WTC11 (cell line): ENCODE measurements around the gene TBX2. TPM values are rescaled to one million over a fixed set of nuclear protein-coding genes. Genes with fewer than 3 reads are reported as not detected.

Experiments used
- ATAC-seq: fragments of 200-7000 bp; cut with Tn5 transposase; 2 replicates; pipeline ENCODE4 v1.10.0; 2021; ENCODE audit warnings: mild to moderate bottlenecking, moderate library complexity
- CTCF ChIA-PET: fragments of 300-600 bp; sonication (Branson Sonifier 250); formaldehyde crosslinking; loops from one replicate; lab custom pipeline; 2021; ENCODE audit warnings: antibody characterized with exemption; lab: Charles Lee
- POLR2A ChIA-PET: fragments of 350-600 bp; sonication (Branson Sonifier 250); formaldehyde crosslinking; loops from one replicate; lab custom pipeline; 2021; ENCODE audit warnings: antibody characterized with exemption; lab: Charles Lee
- DNase-seq: peaks from one replicate; pipeline ENCODE4 v3.0.0; 2021; ENCODE audit warnings: low spot score
- H3K27ac Mint-ChIP-seq: 2 replicates; pipeline ENCODE4 v1.8.0; 2021; ENCODE audit warnings: mixed read lengths
- H3K27me3 Mint-ChIP-seq: 2 replicates; pipeline ENCODE4 v1.8.0; 2021; ENCODE audit warnings: low read depth, mild to moderate bottlenecking, moderate library complexity, mixed read lengths
- H3K36me3 Mint-ChIP-seq: 2 replicates; pipeline ENCODE4 v1.8.0; 2021; ENCODE audit warnings: mixed read lengths
- H3K4me1 Mint-ChIP-seq: 2 replicates; pipeline ENCODE4 v1.8.0; 2022; ENCODE audit warnings: mixed read lengths
- H3K4me3 Mint-ChIP-seq: 2 replicates; pipeline ENCODE4 v1.8.0; 2021; ENCODE audit warnings: mild to moderate bottlenecking, moderate library complexity, mixed read lengths
- H3K9me3 Mint-ChIP-seq: 2 replicates; pipeline ENCODE4 v1.8.0; 2021; ENCODE audit warnings: mixed read lengths
- E2F1 ChIP-seq: sonication (generic); formaldehyde crosslinking; IDR thresholded peaks from 2 replicates; pipeline ENCODE4 v1.8.0; 2022; ENCODE audit warnings: mild to moderate bottlenecking, missing genetic modification reagents
- E2F4 ChIP-seq: sonication (generic); formaldehyde crosslinking; IDR thresholded peaks from 2 replicates; pipeline ENCODE4 v1.8.1; 2022; ENCODE audit warnings: low read depth, mild to moderate bottlenecking, moderate library complexity, missing genetic modification reagents, borderline replicate concordance
- E2F5 ChIP-seq: sonication (generic); formaldehyde crosslinking; IDR thresholded peaks from 2 replicates; pipeline ENCODE4 v1.8.1; 2022; ENCODE audit warnings: mild to moderate bottlenecking, moderate library complexity, missing genetic modification reagents
- ESRRA ChIP-seq: sonication (generic); formaldehyde crosslinking; IDR thresholded peaks from 2 replicates; pipeline ENCODE4 v1.8.1; 2022; ENCODE audit warnings: mild to moderate bottlenecking, missing genetic modification reagents, borderline replicate concordance
- FOXP1 ChIP-seq: sonication (generic); formaldehyde crosslinking; IDR thresholded peaks from 2 replicates; pipeline ENCODE4 v1.8.0; 2022; ENCODE audit warnings: missing genetic modification reagents, mild to moderate bottlenecking, moderate library complexity, borderline replicate concordance
- MYBL2 ChIP-seq: sonication (generic); formaldehyde crosslinking; IDR thresholded peaks from 2 replicates; pipeline ENCODE4 v1.8.1; 2023; ENCODE audit warnings: mild to moderate bottlenecking, moderate library complexity, missing genetic modification reagents
- NFATC4 ChIP-seq: fragments of 250-450 bp; sonication (Bioruptor Pico); IDR thresholded peaks from 2 replicates; pipeline ENCODE4 v1.9.0; 2021; ENCODE audit warnings: mild to moderate bottlenecking
- NR2C2 ChIP-seq: sonication (generic); formaldehyde crosslinking; IDR thresholded peaks from 2 replicates; pipeline ENCODE4 v1.8.0; 2022; ENCODE audit warnings: mild to moderate bottlenecking, missing genetic modification reagents
- OVOL2 ChIP-seq: fragments of 250-450 bp; sonication (Bioruptor Pico); IDR thresholded peaks from 2 replicates; pipeline ENCODE4 v1.9.0; 2021; ENCODE audit warnings: mild to moderate bottlenecking, borderline replicate concordance
- SP1 ChIP-seq: sonication (generic); formaldehyde crosslinking; conservative IDR thresholded peaks from 2 replicates; pipeline ENCODE4 v1.8.1; 2022; ENCODE audit warnings: missing genetic modification reagents
- STAT6 ChIP-seq: sonication (generic); formaldehyde crosslinking; conservative IDR thresholded peaks from 2 replicates; pipeline ENCODE4 v1.8.1; 2023; ENCODE audit warnings: mild to moderate bottlenecking, low read depth, missing genetic modification reagents, moderate library complexity
- TCF7 ChIP-seq: sonication (generic); formaldehyde crosslinking; IDR thresholded peaks from 2 replicates; pipeline ENCODE4 v1.8.0; 2022; ENCODE audit warnings: mild to moderate bottlenecking, low read depth, missing genetic modification reagents, moderate library complexity
- ZBTB21 ChIP-seq: sonication (generic); formaldehyde crosslinking; IDR thresholded peaks from 2 replicates; pipeline ENCODE4 v1.8.1; 2023; ENCODE audit warnings: mild to moderate bottlenecking, missing genetic modification reagents, borderline replicate concordance
- ZBTB43 ChIP-seq: sonication (generic); formaldehyde crosslinking; IDR thresholded peaks from 2 replicates; pipeline ENCODE4 v1.8.1; 2023; ENCODE audit warnings: mild to moderate bottlenecking, missing genetic modification reagents
- ZNF121 ChIP-seq: sonication (generic); formaldehyde crosslinking; IDR thresholded peaks from 2 replicates; pipeline ENCODE4 v1.8.0; 2023; ENCODE audit warnings: missing genetic modification reagents
- ZNF423 ChIP-seq: fragments of 250-450 bp; sonication (Bioruptor Pico); IDR thresholded peaks from 2 replicates; pipeline ENCODE4 v2.1.2; 2022; ENCODE audit warnings: mild to moderate bottlenecking, moderate library complexity
- total RNA-seq: library from RNA; stranded (reverse); gene quantifications from 3 replicates; pipeline ENCODE4 v1.2.3, GENCODE V29; 2021
- TF ChIP-seq, protein P1 (sequence below): fragments of 250-450 bp; sonication (Bioruptor Pico); IDR thresholded peaks from 2 replicates; pipeline ENCODE4 v1.9.0; 2021; ENCODE audit warnings: moderate library complexity, mild to moderate bottlenecking, inconsistent platforms, borderline replicate concordance
- TF ChIP-seq, protein P2 (sequence below): sonication (generic); formaldehyde crosslinking; IDR thresholded peaks from 2 replicates; pipeline ENCODE4 v1.8.1; 2023; ENCODE audit warnings: mild to moderate bottlenecking, missing genetic modification reagents, moderate library complexity
- TF ChIP-seq, protein P3 (sequence below): sonication (generic); formaldehyde crosslinking; conservative IDR thresholded peaks from 2 replicates; pipeline ENCODE4 v1.8.1; 2022; ENCODE audit warnings: mild to moderate bottlenecking, missing genetic modification reagents
- TF ChIP-seq, protein P4 (sequence below): sonication (generic); formaldehyde crosslinking; IDR thresholded peaks from 2 replicates; pipeline ENCODE4 v1.8.1; 2023; ENCODE audit warnings: mild to moderate bottlenecking, moderate library complexity, missing genetic modification reagents

Gene TBX2
- total RNA-seq, 1 experiment from 2014 or later, result 0.09 TPM

DNA sequence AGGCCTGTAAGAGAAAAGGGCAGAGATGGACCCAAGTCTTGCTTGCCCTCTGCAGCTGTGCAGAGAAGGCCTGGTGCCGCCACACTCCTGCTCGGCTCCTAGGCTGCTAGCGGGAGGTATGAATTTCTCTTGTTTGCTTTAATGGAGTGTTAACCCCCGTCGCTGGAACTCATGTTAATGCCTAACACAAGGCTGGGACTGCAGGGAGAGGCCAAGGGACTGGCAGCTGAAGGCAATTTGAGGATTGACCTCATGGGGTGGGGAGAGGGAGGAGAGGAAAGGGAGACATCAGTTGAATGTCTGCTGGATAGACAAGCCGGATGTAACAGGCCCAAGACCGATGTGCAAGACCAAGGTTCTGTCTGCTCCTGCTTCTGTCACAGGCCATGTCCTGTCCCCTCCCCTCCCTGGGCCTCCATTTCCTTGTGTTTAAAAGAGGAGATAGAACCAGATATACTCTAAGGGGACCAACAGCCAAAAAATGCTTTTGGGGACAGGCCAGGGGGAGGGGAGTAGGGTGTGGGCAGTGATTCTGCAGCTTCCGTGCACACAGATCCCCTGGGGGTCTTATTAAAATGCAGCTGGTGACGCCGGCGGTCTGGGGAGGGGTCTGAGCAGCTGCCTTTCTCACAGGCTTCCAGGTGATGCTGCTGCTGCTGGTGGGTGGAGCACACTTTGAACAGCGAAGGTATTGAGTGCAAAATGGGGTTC, 46.7 kb upstream of the TBX2 start (continued):
- TF ChIP-seq STAT6 (CRISPR knock-in tag), result no peak
- TF ChIP-seq NR2C2 (CRISPR knock-in tag), result no peak
- no peak for TF ChIP-seq ZNF121 (CRISPR knock-in tag)
- TF ChIP-seq, protein P1, sequence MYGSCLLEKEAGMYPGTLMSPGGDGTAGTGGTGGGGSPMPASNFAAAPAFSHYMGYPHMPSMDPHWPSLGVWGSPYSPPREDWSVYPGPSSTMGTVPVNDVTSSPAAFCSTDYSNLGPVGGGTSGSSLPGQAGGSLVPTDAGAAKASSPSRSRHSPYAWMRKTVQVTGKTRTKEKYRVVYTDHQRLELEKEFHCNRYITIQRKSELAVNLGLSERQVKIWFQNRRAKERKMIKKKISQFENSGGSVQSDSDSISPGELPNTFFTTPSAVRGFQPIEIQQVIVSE (CRISPR knock-in tag), result no peak
- TF ChIP-seq SP1, result no peak

DNA sequence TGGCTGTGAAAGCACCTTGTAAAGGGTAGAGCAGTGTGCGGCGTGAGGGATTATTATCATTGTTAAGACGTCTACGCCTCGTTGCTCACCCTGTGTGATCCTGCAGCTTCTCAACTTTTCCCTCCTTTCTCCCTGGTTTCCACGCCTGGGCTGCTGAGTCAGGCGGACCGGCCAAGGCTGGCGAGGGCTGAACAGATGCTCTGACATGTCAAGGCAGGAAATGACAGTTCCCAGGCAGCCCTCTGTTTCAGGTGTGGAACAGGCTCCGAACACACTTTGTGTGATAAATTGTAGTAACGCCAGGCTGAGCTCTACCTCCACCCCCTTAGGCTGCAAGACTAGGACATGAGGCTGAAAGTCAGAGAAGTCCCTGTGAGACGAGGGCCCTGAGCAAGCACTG, 46.0 kb upstream of the TBX2 start:
- DNase-seq (no peak), ATAC-seq (no peak)
- POLR2A ChIA-PET, result no interaction called here
- no peak overlapping the region for H3K27ac Mint-ChIP-seq
- H3K36me3 Mint-ChIP-seq, result no peaks in the 10 kb centered on the region
- TF ChIP-seq FOXP1 (CRISPR knock-in tag), result no peak
- no peak for TF ChIP-seq OVOL2
- TF ChIP-seq, protein P2, sequence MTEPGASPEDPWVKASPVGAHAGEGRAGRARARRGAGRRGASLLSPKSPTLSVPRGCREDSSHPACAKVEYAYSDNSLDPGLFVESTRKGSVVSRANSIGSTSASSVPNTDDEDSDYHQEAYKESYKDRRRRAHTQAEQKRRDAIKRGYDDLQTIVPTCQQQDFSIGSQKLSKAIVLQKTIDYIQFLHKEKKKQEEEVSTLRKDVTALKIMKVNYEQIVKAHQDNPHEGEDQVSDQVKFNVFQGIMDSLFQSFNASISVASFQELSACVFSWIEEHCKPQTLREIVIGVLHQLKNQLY, result no peak
- TF ChIP-seq ESRRA (CRISPR knock-in tag), result no peak
- no peak for TF ChIP-seq E2F5 (CRISPR knock-in tag)
- TF ChIP-seq MYBL2, result no peak
- no peak for TF ChIP-seq TCF7 (CRISPR knock-in tag)
- CTCF ChIA-PET, result interaction anchor here (1.7 kb wide), 1 partner anchor 37 kb away, joined by 5 read pairs; no protein-coding TSS in a partner anchor
- no peaks in the 10 kb centered on the region for H3K27me3 Mint-ChIP-seq
- peaks cover 34% of the 10 kb centered on the region for H3K4me1 Mint-ChIP-seq
- no peaks in the 10 kb centered on the region for H3K9me3 Mint-ChIP-seq
- H3K4me3 Mint-ChIP-seq, result no peak overlapping the region

DNA sequence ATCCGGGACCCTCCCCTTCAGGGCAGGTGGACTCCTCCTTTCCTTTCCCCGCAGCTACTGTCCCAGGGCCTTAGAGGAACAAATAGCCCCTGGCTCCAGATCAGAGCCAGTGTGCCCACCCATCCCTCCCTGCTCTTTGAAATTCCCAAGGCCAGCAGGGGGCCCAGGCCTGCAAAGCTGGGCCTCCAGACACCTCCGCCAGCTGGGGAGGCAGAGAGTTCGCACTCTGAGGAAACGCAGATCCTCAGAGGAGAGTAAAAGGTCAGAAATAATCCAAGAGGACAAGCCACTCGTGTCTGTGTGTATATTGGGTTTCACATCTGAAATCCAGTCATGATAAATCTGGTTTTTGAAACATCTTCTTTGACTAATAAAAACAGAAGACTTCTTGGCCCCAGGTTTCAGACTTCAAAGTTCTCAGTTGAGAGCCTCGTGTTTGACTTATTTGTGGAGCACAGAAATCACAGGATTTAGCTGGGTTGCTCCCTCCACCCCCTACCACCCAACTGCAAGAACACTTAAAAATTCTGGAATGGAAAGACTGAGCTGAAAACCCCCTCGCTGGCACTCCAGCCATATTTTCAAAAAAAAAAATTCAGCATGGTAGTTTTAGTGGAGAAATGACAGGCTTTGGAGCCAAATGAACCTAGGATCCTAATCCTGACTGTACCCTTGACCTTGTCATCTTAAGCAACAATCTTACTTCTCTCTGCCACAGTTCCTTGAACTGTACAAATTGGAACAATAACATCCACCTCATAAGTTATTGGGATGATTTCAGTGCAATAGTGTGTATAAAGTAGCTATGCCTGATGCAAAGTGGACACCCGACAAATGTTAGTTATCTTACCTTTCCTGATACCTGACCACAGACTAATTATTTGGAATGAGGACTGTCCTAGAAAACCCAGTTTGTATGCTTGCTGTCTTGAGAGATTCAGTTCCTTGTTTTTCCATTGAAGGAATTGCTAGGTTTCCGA, 44.5 kb upstream of the TBX2 start:
- Mint-ChIP-seq H3K27me3 (no peaks in the 10 kb centered on the region), H3K36me3 (no peaks in the 10 kb centered on the region), H3K4me1 (peaks cover 39% of the 10 kb centered on the region), H3K4me3 (no peak overlapping the region), H3K27ac (no peak overlapping the region), H3K9me3 (no peaks in the 10 kb centered on the region)
- CTCF ChIA-PET, result interaction anchor here (0.6 to 1.7 kb wide), 3 partner anchors 35 to 1107 kb away, joined by 4 to 5 read pairs (median 4); no protein-coding TSS in a partner anchor
- no peak for ATAC-seq
- DNase-seq, result peak; percentile 33
- POLR2A ChIA-PET, result no interaction called here
- TF ChIP-seq ZBTB21 (no peak), E2F1 (no peak), NFATC4 (no peak), ZBTB43 (CRISPR knock-in tag) (no peak), E2F4 (CRISPR knock-in tag) (no peak), ZNF423 (CRISPR knock-in tag) (no peak)
- TF ChIP-seq, protein P3, sequence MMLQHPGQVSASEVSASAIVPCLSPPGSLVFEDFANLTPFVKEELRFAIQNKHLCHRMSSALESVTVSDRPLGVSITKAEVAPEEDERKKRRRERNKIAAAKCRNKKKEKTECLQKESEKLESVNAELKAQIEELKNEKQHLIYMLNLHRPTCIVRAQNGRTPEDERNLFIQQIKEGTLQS (CRISPR knock-in tag), result no peak
- TF ChIP-seq, protein P4, sequence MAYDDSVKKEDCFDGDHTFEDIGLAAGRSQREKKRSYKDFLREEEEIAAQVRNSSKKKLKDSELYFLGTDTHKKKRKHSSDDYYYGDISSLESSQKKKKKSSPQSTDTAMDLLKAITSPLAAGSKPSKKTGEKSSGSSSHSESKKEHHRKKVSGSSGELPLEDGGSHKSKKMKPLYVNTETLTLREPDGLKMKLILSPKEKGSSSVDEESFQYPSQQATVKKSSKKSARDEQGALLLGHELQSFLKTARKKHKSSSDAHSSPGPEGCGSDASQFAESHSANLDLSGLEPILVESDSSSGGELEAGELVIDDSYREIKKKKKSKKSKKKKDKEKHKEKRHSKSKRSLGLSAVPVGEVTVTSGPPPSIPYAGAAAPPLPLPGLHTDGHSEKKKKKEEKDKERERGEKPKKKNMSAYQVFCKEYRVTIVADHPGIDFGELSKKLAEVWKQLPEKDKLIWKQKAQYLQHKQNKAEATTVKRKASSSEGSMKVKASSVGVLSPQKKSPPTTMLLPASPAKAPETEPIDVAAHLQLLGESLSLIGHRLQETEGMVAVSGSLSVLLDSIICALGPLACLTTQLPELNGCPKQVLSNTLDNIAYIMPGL, result no peak
